Measurements from ENCODE around the gene UBA52.

UBA52 gene

DNA sequence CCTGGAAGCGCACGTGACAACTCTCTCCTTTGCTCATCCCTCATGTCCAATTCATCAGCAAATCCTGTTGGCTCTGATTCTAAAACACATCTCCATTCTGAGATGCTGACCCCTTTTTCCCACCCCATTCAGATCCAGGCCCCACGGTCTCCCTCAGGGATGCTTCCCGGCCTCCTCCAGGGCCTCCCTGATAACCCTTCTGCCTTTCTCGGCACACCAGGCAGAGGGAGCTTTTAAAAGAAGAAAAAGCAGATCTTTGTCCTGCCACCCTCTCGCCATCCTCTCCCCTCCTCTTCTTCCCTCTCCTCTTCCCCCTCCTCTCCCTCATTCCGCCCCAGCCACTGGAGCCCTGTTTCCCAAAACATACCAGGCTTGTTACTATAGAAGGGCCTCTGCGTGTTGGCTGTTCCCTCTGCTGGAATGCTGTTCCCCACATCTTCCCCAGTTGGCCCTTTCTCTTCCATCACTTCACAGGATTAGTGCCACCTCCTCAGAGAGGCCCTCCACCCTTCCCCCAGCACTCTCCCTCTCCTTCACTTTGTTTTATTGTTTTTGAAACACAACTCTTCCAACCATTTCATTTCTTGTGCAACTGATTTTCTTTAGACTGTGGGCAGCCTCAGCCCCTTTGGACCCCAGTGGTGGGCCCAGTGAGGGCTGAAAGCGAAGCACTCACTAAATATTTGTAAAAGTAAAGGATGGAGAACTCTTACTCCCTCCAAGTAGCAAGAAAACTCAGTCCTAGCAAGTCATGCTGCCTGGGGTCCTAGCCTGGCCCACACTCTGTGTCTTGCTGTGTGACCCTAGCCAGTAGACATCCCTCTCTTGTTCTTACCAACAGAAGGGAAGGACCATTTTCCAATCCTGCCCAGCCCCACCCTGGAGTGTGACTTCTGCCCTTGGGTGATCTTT lies 37.4 kb downstream of the UBA52 start:
- DNase-seq, result no peak

DNA sequence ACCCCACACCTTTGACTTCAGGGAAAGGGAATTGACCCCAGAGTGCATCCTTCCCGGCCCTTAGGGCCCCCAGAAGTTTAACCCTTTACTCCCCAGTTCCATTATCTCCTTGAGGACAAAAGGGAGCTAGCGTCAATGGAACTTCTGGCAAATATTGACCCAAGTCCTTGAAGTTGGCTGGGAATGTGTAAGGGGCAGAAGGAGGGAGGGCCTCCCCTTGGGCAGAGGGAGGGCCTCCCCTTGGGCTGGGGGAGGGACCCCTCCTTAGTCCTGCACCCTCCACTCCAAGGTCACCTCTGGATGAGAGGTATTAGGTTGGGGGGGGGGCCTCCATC lies 38.0 kb downstream of the UBA52 start:
- DNase-seq, result no peak

DNA sequence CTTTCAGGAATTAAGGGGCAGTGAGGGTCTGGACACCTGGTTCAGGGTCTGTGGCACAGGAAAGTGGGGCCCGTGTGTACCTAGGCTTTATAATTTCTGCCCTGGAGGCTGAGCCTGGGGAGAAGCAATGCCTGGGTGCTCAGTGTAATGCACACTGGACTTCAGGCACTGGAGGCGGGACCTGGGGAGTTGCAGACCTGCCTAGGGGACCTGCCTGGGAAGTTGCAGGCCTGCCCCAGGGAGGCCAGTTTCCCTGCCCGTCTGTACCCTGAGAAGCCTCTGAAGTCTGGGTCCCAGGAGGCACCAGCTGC lies 38.5 kb downstream of the UBA52 start:
- no peak for DNase-seq

DNA sequence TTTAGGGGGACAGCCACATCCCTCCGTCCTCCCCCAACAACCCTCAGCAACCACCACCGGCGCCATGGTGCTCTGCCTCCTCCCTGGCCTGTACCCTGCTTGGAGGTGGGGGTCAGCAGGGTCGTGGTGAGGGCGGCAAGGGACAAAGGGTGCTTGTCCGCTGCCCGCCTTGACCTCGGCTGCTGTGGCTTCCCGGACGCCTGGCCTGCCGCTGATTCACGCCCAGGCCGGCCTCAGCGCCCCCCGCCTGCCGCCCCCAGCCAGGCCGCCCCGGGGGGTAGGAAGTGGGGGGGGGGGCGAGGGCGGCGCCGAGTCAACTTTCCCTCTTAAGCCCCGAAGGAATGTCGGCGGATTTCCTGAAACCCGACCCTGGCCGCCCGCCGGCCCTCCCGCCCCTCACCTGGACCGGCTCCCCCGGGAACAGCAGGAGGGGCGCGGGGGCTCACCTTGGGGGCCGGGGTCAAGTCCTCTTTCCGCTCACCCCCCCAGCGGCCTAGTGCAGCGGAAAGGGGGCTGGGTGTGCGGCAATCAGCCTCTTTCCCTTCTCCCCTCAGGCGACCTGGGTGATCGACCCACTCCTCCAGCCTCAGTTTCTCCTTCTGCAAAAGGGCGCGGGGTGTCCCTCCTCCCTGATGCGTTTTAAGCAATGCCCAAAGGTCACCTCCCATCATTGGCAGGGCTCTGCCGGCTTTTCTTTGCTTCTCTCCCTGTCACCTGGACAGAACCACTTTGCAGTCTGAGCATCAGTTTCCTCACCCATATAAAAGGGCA lies 39.1 kb downstream of the UBA52 start:
- no peak for DNase-seq

DNA sequence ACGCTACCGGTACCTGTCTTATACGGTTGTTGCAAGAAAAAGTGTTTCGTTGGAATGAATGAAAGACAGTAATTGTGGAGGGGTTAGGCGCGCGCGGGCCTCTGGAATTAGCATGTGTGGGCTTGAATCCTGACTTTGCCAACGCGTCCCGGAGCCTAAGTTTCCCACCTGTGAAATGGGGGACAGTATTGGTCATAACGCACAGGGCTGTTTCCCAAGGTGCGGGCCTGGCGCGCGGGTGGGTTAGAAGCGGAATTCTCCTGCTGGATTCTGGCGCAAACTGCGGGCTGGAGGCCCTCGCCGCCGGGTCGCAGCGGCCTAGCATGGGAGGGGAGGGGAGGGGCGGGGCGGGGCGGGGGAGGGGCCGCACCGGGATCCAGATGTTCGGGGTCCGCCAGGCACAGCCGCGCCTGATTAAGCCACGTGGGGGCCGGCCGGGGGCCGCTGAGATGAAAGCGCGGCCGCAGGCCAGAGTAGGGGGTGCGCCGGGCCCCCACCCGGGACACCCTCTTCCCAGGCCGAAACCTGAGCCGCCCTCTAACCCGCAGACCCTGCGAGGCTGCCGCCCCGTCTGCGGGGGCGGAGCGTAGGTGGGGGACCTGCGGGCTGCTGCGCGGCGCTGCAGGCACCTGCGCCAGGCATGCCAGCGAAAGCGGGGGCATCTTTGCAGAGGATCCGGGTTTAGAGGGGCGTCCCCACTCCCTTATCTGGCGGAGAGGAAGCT lies 39.8 kb downstream of the UBA52 start:
- DNase-seq, result no peak

DNA sequence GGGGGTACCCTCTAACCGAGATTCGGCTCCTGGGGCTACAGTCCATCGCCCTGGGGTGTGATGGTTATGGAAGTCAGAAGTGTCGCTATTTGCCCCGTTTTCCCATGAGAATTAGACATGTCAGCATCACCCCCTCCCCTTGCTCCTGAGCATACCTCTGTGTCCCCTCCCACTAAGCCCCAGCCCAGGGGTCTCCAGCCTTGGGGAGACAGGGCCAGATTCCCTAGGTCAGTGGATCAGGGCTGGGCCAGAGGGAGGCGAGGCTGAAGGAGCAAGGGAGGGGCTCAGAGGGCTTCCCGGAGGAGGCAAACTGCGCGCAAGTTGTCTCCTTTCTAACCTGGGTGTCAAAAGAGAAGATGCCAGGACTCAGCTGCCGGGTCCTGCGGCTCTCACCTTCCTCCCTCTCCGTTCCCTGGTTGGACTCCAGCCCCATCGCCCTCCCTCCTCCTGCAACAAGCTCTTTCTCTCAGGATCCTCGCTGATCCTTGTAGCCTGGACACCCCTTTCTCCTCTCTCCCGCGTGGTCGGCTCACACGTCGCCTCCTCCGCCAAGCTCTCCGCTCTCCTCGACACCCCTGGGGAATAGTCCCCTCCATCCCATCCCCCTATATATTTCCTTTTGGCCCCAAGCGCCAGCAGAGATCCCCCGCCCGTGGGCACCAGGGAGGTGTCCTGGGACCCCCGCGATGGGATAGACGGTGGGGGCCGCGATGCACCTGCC lies 40.6 kb downstream of the UBA52 start:
- no peak for DNase-seq

DNA sequence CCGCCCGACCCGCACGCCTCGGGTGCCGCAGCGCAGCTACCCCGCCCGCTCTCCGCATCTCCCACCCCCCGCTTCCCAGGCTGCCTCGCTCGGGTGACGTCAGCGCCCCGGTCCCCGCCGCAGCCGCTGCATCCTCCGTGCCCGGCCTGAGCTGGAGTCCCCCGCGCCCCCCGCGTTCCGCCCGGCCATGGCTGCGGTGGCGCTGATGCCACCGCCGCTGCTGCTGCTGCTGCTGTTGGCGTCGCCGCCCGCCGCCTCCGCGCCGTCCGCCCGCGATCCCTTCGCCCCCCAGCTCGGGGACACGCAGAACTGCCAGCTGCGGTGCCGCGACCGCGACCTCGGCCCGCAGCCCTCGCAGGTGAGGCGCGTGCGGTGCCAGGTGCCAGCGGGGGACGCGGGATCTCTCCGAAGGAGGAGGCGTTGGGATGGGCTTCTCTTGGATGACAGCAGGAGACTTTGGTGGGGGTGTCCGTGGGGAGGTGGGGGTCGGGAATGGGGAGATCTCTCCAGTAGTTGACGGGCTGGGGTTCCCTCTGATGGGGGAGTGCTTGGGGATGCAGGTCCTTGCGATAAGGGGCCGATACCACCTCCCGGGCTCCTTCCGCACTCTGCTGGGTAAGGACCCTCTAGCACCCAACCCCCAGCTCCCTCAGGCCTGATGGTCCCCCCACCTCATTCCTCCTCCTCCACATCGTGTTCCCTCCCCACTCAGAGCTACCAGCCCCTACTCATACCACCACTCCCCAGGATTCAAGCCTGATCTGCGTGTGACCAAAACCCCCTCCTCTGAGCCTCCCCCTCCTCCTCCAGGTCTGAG lies 41.3 kb downstream of the UBA52 start, which contains the start of gene TMEM59L:
TMEM59L (plus strand) TSS at position 99 of the 817 bp plus-strand sequence; CDS start at position 188, 89 bp downstream.
- no peak for DNase-seq

DNA sequence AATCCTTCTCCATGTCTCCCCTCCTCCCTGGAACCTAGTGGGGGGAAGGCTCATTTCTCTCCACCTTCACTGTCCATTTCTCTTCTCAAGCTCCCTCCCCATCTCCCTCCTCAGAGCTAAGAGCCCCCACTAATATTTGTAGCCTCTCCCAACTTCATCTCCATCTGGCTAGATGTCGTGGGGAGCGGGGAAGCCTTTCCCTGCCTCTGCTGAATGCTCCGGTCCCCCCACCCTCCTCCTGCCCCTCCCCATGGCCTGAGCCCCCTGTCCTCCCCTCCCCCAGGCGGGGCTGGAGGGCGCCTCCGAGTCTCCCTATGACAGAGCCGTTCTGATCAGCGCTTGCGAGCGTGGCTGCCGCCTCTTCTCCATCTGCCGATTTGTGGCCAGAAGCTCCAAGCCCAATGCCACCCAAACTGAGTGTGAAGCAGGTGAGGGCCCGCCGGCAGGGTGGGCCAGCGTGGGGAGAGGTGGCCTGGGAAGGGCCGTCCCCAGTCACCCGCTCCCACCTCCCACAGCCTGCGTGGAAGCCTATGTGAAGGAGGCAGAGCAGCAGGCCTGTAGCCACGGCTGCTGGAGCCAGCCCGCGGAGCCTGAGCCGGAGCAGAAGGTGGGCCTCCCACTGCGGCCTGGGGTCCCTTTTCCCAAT lies 42.1 kb downstream of the UBA52 start:
- no peak for DNase-seq

DNA sequence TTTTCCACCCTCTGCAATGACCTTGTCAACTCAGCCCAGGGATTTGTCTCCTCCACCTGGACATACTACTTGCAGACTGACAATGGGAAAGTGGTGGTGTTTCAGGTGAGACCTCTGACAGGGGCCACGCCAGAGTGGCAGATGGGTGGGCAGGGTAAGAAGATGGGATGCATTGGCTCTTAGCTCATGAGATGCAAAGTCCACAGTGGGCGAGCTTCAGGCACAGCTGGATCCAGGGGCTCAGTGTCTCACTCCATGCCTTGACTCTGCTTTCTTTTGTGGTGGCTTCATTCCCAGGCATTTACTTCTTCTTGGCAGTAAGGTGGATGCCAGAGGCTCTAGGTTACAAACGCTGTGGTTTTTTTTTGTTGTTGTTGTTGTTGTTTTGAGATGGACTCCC lies 44.4 kb downstream of the UBA52 start:
- no peak for DNase-seq

DNA sequence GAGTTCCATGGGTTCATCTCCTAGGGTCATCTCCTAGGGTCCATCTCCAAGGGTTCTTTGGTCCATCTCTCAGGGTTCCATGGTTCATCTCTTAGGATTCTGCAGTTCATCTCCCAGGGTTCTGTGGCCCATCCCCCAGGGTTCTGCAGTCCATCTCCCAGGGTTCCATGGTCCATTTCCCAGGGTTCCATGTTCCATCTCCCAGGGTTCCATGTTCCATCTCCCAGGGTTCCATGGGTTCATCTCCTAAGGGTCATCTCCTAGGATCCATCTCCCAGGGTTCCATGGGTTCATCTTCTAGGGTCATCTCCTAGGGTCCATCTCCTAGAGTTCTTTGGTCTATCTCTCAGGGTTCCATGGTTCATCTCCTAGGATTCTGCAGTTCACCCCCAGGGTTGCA lies 45.9 kb downstream of the UBA52 start:
- no peak for DNase-seq

DNA sequence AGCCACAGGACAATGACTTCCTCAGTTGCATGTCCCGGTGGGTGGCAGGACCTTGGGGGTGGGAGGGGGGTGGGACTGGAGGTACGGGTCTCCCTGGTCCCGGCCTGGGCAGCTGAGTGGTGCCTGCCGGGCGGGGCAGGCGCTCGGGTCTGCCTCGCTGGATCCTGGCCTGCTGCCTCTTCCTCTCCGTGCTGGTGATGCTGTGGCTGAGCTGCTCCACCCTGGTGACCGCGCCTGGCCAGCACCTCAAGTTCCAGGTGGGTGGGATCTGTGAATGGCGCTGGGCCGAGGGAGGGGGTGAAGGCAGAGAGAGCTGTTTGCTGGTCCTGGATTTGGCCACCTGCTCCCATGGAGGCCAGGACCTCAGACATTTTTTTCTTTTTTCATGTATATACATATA lies 46.6 kb downstream of the UBA52 start:
- no peak for DNase-seq

DNA sequence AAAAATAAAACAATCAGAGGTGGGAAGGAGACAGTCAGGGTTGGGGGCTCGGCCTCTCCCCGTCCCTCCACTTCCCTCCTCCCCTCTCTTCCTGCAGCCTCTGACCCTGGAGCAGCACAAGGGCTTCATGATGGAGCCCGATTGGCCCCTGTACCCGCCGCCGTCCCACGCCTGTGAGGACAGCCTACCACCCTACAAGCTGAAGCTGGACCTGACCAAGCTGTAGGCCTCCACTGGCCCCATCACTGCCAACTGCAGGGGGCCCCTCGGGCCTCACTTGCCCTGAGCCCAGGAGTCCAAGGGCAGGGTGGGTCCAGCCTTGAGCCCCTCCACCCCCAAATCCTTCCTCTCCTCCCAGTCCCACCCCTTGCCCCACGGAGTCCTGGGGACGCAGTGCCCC lies 48.7 kb downstream of the UBA52 start:
- DNase-seq, result no peak

DNA sequence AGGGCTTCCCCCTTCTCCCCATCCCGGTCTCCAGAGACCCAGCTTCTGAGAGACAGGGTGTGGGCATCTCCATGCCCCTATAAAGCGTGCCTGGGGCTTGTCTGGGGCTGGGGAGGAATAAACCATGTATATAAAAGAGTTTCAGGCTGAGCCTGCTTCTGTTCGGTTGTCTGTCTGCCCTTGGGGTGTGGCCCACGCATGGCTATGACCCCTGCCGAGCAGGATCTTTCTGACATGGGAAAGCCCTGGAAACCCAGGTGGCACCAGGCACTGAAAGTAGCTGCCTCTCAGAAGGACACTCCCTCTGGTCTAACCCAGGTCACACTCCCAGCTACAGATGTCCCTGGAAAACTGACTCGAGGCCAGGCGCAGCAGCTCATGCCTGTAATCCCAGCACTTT lies 49.2 kb downstream of the UBA52 start:
- DNase-seq, result no peak

DNA sequence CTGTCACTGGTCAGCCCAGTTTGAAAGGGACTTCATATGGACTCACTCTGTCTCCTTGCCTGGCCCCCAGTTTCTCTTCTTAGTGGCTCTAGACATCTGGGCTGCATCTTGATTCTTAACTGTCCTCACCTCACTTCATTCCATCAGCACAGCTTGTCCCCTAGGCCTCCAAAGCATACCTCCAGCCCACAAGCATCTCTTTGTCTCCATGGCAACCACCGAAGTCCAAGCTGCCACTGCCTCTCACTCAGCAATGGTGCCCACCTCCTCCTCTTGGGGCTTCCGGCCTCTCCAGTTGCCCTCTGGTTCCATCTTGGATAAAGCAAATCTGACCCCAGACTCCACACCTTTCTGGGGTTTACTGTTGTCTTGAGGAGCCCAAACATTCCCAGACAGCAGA lies 55.2 kb downstream of the UBA52 start:
- DNase-seq, result no peak

Measured in SHP77 treated with DMSO at 0.1 percent for 48 hours (cell line).